Colonic mucosa (tissue), 4 donors: ENCODE data around the gene MYO16. TPM values are rescaled to one million over a fixed set of nuclear protein-coding genes. Genes with fewer than 3 reads are reported as not detected.

ENCODE experiments used
- DNase-seq: peaks from one replicate; pipeline ENCODE4 v3.0.0-alpha.2; 2020
- H3K27ac ChIP-seq: fragments of 200-600 bp; one replicate; pipeline ENCODE4 v1.8.0; 2021
- H3K27me3 ChIP-seq: fragments of 200-600 bp; one replicate; pipeline ENCODE4 v1.8.0; 2021
- H3K36me3 ChIP-seq: fragments of 200-600 bp; one replicate; pipeline ENCODE4 v1.8.0; 2021
- H3K4me1 ChIP-seq: fragments of 200-600 bp; one replicate; pipeline ENCODE4 v1.8.0; 2021; ENCODE audit warnings: mild to moderate bottlenecking
- H3K4me3 ChIP-seq: fragments of 200-600 bp; one replicate; pipeline ENCODE4 v1.8.0; 2021
- H3K9ac ChIP-seq, 2 donors: one replicate each; pipeline ENCODE4 v1.7.0; 2013; ENCODE audit warnings: control low read depth in 2 of 2, low read depth in 2 of 2, low read length in 2 of 2
- H3K9me3 ChIP-seq: fragments of 200-600 bp; one replicate; pipeline ENCODE4 v1.8.0; 2021
- CTCF ChIP-seq: fragments of 200-600 bp; IDR thresholded peaks from one replicate; pipeline ENCODE4 v1.8.0; 2022; ENCODE audit warnings: antibody characterized with exemption, mild to moderate bottlenecking
- intact Hi-C: fragments of 100-400 bp; cut with DNase I; formaldehyde crosslinking; loops from one replicate; pipeline ENCODE4 v1.14.1; 2022
- total RNA-seq, 2 donors: library from RNA; stranded (reverse); fragmentation: NEBNext Ultra II Directional in 1 of 2; extraction: Animal tissue kit (Norgen Biotek cat#: 25700) in 1 of 2; gene quantifications; one replicate each; pipeline ENCODE4 v1.2.1, GENCODE V29; 2021
- donor health status: healthy.
- donor health status: DM: no; HTN: no; CAD: no.
- donor health status: DM: no; HTN: no; CAD: no.

MYO16 gene
- total RNA-seq, 2 donors from 2014 or later: 0.05 TPM; not detected in 1

- H3K9ac ChIP-seq: no peak overlapping the region
- no peaks in the 10 kb centered on the region for H3K36me3 ChIP-seq
- no peak for DNase-seq
- no peaks in the 10 kb centered on the region for H3K27me3 ChIP-seq
- intact Hi-C loops: no loop called here
- no peak overlapping the region for H3K4me3 ChIP-seq
- no peaks in the 10 kb centered on the region for H3K9me3 ChIP-seq
- no peak overlapping the region for H3K27ac ChIP-seq
- no peak for TF ChIP-seq CTCF
- no peaks in the 10 kb centered on the region for H3K4me1 ChIP-seq
These were observed 326.3 kb downstream of the MYO16 start for GRCh38 chr13:108955741-108956140.

- Histone ChIP-seq H3K9me3 (no peaks in the 10 kb centered on the region), H3K27ac (no peak overlapping the region), H3K4me3 (no peak overlapping the region), H3K9ac (no peak overlapping the region), H3K4me1 (no peaks in the 10 kb centered on the region), H3K27me3 (no peaks in the 10 kb centered on the region), H3K36me3 (no peaks in the 10 kb centered on the region)
- no peak for DNase-seq
- no peak for TF ChIP-seq CTCF
- intact Hi-C loops: no loop called here
These were observed 328.1 kb downstream of the MYO16 start for GRCh38 chr13:108957369-108958012.

GRCh38 chr13:108958013-108958376, 328.6 kb downstream of the MYO16 start:
- no peaks in the 10 kb centered on the region for H3K27me3 ChIP-seq
- no peaks in the 10 kb centered on the region for H3K36me3 ChIP-seq
- no peak overlapping the region for H3K9ac ChIP-seq
- intact Hi-C loops: no loop called here
- no peak overlapping the region for H3K27ac ChIP-seq
- TF ChIP-seq CTCF: no peak
- no peak for DNase-seq
- H3K4me1 ChIP-seq: no peaks in the 10 kb centered on the region
- no peak overlapping the region for H3K4me3 ChIP-seq
- no peaks in the 10 kb centered on the region for H3K9me3 ChIP-seq

- Histone ChIP-seq H3K9me3 (no peaks in the 10 kb centered on the region), H3K4me3 (no peak overlapping the region), H3K36me3 (no peaks in the 10 kb centered on the region), H3K27ac (no peak overlapping the region), H3K9ac (no peak overlapping the region), H3K4me1 (no peaks in the 10 kb centered on the region), H3K27me3 (no peaks in the 10 kb centered on the region)
- intact Hi-C loops: no loop called here
- TF ChIP-seq CTCF: no peak
- DNase-seq: no peak
These were observed 329.8 kb downstream of the MYO16 start for GRCh38 chr13:108959234-108959633.

GRCh38 chr13:108960006-108960405, 330.6 kb downstream of the MYO16 start:
- H3K4me1 ChIP-seq: no peaks in the 10 kb centered on the region
- H3K9me3 ChIP-seq: no peaks in the 10 kb centered on the region
- H3K27ac ChIP-seq: no peak overlapping the region
- H3K27me3 ChIP-seq: no peaks in the 10 kb centered on the region
- H3K9ac ChIP-seq: no peak overlapping the region
- no peak overlapping the region for H3K4me3 ChIP-seq
- TF ChIP-seq CTCF: no peak
- intact Hi-C loops: loop anchor here (5.0 to 10.0 kb wide), 3 partner anchors 832 to 1455 kb away; no protein-coding TSS in a partner anchor
- H3K36me3 ChIP-seq: no peaks in the 10 kb centered on the region
- DNase-seq: no peak
